GM21390 (cell line): ENCODE measurements around the gene PRM3.
"Not testable (repeated sequence)": the region's sequence is repeated elsewhere in the genome, so short reads cannot be mapped to it uniquely, and the experiment has no call there.

ENCODE experiments used
- ATAC-seq: cut with Tn5 transposase; IDR thresholded peaks from one replicate; pipeline ENCODE4 v1.9.1; 2021; ENCODE audit not compliant: unreplicated experiment

The PRM3 gene

DNA sequence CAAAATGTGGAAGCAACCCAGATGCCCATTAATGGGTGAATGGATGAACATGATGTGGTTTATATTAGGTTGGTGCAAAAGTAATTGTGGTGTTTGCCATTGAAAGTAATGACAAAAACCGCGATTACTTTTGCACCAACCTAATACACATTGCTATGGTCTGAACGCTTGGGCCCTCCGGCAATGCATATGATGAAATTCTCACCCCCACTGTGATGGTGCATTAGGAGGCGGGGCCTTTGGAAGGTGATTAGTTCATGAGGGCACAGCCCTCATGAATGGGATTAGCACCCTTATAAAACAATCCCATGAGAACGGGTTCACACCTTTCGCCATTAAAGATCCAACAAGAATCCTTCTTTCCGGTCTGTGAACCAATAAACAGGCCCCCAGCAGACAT is 33.0 kb upstream of the PRM3 start:
- no peak for ATAC-seq

DNA sequence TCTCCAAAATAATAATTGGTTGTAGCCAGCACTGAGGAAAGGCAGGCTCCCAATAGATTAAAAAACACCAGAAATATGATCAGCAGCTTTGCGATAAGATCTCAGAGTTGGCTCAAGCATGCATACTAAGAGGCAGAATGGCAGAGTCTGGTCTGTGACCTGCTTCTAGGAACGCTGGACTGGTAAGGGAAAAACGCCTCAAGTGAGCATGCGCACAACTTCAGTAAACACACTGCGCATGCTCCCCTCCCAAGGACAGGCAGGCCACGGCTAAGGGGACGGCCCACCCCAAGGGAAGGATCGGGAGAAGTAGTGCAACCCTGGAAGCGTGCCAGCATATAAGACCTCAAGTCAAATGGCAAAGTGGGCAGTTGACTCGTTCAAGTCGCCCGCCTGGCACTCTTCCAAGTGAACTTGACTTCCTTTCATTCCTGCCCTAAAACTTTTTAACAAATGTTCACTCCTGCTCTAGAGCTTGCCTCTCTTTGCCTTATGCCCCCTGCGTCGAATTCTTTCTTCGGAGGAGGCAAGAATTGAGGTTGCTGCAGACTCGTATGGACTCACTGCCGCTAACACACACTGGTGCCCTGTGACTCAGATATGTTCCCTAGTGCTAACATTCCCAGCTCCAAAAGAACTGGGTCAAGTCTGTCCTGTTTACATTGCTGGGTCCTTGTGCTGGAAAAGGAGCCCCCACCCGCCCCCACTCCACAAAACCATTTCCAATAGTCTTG is 30.1 kb upstream of the PRM3 start:
- ATAC-seq, result no peak

DNA sequence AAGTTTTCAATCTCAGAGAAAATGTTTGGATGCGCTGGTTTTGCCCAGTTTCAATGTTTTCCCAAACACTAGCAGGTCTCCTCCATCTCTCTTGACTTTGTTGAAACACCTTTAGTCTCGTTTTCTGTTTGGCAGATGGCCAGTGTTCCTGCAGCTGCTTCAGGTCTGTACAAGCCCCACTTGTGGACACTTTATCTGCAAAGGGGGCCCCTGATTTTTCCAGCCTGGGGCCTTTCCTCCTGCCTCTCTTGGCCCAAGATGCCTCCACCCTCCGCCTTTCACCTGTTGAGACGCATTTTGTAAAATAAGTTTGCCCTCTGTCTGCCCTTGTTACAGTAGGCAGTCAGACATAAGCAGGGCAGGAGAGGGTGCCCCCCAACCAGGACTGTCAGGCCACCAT is 29.5 kb upstream of the PRM3 start:
- no peak for ATAC-seq

DNA sequence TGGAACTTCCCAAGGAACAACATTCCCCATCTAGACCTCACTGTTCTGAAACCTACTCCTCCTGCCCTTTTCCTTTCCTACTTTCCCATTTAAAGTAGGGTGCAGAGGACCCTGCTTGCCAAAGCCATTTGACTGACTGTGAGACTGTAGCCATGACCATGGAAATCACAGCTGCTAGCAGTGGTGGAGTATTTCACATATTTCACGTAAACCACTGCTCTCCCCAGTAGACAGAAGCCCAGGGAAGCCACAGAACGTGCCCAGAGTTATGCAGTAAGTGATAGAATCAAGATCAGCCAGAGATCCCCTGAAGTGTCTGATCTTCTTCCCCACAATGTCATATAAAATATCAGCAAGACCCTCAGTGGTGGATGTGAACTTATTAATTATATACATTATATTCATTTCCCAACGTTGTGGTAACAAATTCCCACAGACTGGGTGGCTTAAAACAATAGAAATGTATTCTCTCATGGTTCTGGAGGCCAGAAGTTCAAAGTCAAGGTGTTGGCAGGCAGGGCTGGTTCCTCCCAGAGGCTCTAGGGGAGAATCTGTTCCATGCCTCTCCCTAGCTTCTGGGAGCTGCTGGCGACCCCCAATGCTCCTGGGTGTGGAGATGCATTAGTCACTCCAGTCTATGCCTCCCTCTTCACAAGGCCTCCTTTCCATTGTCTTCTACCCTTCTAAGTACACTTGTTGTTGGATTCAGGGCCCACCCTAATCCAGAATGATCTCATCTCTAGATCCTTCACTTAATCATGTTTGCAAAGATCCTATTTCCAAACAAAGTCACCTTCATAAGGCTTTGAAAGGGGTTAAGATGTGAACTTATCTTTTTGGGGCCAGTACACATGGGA is 28.4 kb upstream of the PRM3 start:
- no peak for ATAC-seq

DNA sequence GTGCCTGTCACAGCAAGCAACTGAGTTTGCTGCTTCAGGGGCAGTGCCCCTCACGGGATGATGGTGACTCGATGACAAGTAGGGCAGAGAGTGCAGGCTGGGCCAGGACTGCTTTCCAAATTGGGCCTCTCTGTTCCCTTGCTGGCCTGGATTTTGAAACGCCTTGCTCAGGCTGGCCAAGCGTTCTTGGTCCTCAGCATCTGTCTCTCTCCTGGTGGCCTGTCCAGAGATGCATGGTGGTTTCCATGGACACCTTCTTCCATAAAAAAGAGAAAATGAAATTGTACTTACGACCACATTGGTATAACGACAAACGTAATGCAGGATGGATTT is 27.1 kb upstream of the PRM3 start:
- ATAC-seq, result no peak

DNA sequence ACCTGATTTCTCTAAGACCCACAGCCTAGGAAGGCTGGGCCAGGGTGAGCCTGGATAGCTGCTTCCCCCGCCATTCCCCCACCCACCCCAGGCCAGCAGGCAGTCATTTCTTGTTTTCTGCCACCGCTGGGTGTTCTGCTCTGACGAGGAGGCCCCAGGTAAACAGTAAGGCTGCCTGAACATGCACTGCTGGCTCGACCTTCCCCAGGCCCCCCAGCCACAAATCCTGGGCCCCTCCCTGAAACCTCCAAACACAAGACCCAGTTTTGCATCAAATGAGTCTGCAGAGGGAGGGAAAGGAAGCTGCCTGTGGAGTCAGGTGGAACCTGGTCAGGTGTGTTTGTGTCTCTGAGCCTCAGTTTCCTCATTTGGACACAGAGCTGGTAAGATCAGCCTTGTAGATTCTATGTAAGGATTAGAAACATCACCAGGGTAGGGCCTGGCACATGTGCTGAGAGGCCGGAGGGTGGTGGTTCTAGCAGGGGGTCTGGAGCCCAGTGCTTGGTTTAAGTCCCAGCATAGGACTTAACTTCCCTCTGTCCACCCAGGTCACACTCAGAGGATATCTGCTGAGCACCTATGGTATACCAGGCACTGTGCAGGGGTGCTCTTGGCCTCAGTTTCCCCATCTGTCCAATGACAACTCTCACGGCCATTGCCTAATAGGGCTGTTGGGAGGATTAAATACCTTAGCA is 26.6 kb upstream of the PRM3 start:
- ATAC-seq, result no peak

DNA sequence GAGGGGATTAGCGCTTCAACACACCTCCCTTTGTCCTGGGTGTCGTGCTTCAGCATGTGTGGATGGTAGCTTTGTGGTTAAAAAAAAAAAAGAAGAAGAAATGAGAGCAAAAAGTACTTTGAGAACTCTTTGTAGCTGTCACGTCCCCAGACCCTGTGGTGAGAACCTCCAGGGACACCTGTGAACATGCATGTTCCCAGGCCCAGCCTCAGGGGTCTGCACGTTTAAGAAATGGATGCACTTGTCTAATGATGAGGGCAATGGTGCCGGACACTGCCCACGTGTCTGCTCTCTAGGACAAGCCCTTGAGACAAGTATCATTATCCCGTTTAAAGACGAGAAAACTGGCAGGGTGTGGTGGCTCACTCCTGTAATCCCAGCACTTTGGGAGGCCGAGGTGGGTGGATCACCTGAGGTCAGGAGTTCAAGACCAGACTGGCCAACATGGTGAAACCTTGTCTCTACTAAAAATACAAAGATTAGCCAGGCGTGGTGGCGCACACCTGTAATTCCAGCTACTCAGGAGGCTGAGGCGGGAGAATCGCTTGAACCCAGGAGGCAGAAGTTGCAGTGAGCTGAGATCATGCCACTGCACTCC is 25.6 kb upstream of the PRM3 start:
- not testable (repeated sequence) for ATAC-seq

DNA sequence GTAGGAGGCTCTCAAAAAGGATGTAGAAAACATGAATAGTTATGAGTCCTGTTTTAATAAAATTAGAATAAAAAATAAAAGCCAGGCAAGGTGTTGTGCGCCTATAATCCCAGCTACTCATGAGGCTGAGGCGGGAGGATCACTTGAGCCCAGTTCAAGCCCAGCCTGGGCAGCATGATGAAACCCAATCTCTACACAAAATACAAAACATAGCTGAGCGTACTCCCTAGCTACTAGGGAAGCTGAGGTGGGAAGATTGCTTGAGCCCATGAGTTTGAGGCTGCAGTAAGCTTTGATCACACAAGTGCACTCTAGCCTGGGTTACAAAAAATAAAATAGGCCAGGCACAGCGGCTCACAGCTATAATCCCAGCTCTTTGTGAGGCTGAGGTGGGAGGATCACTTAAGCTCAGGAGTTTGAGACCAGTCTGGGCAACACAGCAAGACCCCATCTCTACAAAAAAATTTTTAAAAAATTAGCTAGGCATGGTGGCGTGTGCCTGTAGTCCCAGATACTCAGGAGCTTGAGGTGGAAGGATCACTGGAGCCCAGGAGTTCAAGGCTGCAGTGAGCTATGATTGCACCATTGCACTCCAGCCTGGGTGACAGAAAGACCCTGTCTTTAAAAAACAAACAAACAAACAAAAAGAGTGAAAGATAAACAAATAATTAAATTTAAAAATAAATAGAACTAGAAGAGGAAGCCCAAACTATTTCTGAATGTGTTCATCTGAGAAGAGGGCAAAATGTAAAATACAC is 24.9 kb upstream of the PRM3 start:
- ATAC-seq, result no peak

DNA sequence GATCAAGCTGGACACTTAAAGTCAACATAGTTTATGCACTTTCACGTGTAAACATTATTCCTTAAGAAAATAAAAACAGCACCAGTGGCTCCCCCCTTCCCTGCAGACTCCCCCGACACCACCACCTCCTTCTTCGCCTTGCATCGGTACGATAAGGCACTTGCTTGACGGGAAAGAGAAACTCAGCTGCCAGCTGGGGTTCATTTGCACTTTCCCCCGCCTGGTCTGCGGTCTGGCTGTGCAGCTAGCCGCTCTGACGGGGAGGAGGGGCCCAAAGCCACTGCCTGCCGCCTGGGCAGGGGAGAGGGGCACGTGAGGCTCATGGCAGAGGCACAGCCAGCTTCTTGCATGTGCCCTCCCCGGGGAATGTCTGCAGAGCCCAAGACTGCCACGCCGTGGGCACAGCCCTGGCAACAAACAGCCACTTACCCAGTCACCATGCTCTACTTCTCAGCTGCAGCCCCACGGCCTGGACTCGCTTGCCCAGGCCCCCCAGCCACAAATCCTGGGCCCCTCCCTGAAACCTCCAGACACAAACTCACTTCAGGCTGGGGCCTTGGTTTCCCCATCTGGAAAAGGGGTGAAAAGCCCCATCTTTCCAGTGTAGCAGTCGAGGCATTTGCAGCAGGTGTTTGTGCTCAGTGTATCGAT is 24.2 kb upstream of the PRM3 start:
- peak; percentile 72 for ATAC-seq

DNA sequence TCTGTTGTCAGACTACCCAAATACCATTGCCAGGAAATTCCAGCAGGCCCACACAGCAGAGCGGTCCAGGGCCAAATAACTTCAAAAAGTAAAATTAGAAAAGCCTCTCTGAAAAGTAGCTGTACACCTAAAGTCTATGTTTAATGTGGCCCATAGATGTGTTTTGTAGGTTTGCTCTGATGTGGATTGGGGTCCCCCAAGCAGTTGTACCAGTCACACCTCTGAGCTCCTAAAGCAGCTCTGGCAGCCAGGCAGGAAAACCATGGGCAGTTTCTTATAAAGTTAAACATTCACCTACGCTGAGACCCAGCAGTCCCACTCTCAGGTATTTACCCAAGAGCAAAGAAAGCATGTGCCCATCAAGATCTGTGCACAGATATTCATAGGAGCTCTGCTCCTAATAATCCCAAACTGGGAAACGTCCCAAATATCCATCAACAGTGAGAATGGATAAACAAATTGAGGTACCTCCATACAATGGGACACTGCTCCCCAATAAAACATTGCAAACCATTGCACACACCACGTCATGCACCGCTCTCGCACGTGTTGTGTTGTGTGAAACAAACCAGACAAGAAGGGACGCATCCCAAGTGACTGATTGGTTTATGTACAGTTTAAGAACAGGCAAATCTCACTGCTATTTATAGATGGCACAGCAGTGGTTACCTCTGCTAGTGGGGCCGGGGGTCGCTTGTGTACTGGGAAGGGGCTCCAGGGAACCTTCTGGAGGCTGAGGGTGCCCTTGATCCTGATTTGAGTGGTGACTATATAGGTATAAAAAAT is 23.5 kb upstream of the PRM3 start:
- ATAC-seq, result no peak

DNA sequence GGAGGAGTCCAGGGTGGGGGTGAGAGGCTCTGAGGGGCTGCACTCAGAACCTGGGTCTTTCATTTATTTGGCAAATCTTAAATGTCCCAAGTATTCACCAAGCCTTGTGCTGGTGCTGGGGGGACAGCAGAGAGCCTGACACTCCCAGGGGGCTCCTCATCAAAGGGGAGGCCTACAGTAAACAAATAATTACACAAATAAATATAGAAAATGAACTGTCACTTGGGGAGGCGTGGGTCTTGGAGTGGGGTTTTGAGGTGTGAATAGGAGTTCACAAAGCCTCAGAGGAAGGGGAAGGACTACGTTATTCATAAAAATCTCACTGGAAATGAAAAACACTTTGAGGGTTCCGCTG is 22.9 kb upstream of the PRM3 start:
- no peak for ATAC-seq

DNA sequence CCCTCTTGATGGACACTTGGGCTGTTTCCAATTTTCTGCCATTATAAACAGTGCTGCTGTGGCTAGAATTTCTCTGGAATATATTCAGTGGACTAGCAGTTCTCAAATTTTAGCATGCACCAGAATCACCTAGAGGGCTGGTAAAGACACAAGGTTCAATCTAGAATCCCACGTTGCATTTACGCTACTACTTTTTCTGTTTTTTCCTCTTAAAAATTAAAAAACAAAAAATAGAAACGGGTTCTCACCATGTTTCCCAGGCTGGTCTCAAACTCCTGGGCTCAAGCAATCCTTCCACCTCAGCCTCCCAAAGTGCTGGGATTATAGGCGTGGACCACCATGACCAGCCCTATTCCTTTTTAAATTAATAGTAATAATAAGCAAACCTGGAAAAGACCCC is 22.2 kb upstream of the PRM3 start:
- no peak for ATAC-seq

DNA sequence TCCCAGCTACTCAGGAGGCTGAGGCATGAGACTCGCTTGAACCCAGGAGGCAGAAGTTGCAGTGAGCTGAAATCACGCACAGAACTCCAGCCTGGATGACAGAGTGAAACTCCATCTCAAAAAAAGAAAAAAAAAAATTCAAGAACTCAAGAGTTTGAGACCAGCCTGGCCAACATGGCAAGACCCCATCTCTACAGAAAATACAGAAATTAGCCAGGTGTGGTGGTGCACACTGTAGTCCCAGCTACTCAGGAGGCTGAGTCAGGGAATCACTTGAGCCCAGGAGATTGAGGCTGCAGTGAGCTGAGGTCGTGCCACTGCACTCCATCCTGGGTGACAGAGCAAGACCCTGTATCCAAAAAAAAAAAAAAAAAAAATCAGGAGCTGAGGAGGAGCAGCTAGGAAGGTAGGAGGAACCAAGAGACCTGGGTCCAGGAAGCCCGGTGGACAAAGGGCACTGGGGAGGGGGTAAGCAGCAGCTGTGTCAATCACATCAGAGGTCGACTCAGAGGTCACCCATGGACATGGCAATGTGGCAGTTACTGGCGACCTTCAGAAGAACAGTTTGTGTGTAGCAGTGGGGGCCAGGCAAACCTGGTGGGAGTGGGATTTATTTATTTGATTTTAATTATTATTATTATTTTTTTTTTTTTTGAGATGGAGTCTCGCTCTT is 18.8 kb upstream of the PRM3 start:
- no peak for ATAC-seq

DNA sequence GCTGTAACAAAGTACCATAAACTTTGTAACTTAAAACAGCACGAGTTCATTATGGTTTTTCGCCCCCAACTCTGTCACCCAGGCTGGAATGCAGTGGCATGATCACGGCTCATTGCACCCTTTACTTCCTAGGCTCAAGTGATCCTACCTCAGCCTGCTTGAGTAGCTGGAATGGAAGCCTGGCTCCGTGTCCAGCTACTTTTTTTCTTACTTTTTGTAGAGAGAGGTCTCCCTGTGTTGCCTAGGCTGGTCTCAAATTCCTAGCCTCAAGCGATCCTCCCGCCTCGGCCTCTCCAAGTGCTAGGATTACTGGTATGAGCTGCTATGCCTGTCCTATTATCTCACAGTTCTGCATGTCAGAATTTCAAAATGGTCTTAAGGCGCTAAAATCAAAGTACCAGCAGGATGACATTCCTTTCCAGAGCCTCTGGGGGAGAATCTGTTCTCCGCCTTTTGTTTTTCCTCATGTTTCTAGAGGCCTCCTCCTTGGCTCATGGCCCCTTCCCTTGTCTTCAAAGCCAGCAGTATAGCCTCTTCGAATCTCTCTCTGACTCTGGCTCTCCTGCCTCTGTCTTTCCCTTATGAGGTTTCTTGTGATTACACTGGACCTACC is 17.8 kb upstream of the PRM3 start:
- ATAC-seq, result no peak

DNA sequence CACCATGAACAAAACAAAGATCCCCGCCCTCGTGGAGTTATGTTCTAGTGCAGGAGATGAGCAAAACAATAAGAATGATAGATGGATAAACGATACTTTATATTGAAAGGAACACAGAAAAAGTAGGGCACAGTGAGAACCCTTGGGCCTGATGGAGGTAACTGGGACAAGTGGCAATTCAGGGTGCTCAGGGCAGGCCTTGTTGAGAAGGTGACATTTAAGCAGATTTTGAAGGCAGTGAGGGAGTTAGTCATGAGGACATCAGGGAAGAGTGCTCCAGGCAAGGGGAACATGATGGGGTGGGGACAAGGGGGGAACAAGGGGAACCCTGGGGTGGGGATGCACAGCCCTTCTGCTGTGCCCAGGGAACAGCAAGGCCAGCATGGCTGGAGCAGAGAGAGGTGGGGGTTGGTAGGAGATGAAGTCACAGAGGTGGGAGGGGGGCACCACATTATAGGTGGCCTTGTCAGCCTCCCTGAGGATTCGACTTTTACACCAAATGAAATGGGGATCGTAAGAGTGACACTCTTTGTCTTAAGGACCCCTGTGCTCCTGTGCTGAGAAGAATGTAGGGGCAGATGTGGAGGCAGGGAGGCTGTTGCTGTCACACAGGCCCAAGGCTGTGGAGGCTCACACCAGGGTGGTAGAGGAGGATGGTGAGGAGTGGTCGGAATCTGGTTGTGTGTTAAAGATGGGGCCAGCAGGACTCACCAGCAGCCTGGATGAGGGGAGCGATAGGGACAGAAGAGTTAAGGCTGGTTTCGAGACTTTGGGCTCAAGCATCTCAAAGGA is 16.9 kb upstream of the PRM3 start:
- ATAC-seq, result no peak

DNA sequence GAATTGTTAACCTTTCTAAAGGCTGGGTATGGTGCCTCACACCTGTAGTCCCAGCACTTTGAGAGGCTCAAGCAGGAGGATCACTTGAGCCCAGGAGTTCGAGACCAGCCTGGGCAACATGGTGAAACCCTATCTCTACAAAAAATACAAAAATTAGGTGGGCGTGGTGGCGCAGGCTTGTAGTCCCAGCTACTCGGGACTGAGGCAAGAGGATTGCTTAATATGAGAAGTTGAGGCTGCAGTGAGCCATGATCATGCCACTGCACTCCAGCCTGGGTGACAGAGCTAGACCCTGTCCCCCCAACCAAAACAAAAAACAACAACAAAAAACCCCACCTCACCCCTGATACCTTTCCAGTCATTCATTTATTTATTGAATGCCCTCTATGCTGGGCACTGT is 16.3 kb upstream of the PRM3 start:
- ATAC-seq, result not testable (repeated sequence)

DNA sequence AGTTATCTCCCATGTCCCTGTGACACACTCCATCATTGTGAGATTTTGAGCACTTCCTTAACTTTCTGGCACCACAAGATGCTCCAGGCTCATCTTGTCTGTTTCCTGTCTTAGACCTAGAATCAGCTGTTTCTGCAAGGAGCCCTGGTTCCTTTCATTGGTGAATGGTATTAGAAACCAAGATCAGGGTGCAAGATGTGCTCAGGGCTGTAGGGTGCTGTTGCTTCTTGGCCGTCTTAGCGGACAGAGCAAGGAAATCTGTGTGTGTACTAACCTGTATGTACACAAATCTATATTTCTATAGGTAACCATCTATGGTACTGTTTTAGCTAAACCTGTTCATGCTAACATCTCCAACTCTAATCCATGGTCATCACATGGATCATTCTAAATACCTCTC is 15.8 kb upstream of the PRM3 start:
- ATAC-seq, result no peak

DNA sequence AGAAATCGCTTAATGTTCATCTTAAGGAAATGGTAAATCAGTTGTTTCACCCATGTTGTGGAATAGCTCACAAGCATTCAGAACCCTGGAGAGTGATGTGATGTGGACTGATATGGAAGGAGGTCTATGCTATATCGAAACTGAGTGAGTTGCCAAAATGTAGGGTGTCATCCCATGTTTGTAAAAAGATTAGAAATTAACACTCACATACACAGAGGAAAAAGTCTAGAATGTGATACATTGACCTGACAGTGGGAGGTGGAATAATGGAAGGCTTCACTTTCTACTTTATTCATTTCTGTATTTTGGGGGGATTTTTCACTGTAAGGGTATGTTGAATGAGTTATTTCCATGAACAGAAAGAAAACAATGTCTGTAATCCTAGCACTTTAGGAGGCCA is 12.4 kb upstream of the PRM3 start:
- ATAC-seq, result no peak
